MCF 10A (cell line): ENCODE results near the gene GNG14. TPM values are rescaled to one million over a fixed set of nuclear protein-coding genes. Genes with fewer than 3 reads are reported as not detected.
A peak's percentile ranks its signal among the peaks of the same experiment; 100 is the strongest.
"Not testable (repeated sequence)": the region's sequence is repeated elsewhere in the genome, so short reads cannot be mapped to it uniquely, and the experiment has no call there.

Experiments
- BruUV-seq: library from RNA; stranded (reverse); fragments of 400-500 nt; replicated peaks from 2 replicates; lab custom pipeline; 2021; lab: Mats Ljungman, UMichigan
- CTCF ChIA-PET: fragments of 300-600 bp; sonication (Branson Sonifier 250); formaldehyde crosslinking; extraction: SDS; loops from one replicate; lab custom pipeline; 2021; ENCODE audit warnings: antibody characterized with exemption, inconsistent platforms; lab: Yijun Ruan, JAX
- POLR2A ChIA-PET: fragments of 300-600, 350-650 bp; sonication (Branson Sonifier 250); formaldehyde crosslinking; extraction: SDS; loops from one replicate; lab custom pipeline; 2020; ENCODE audit warnings: antibody characterized with exemption, inconsistent platforms; lab: Yijun Ruan, JAX
- DNase-seq: peaks from one replicate; pipeline ENCODE4 v3.0.0-alpha.2; 2018; ENCODE audit not compliant: unreplicated experiment
- H3K27ac Mint-ChIP-seq: one replicate; pipeline ENCODE4 v1.8.0; 2022; ENCODE audit warnings: mild to moderate bottlenecking, low read depth, mixed read lengths; ENCODE audit not compliant: unreplicated experiment
- H3K27me3 Mint-ChIP-seq: one replicate; pipeline ENCODE4 v1.8.0; 2022; ENCODE audit warnings: mixed read lengths; ENCODE audit not compliant: insufficient read depth, unreplicated experiment
- H3K36me3 Mint-ChIP-seq: one replicate; pipeline ENCODE4 v1.8.0; 2022; ENCODE audit warnings: mild to moderate bottlenecking, moderate library complexity, mixed read lengths; ENCODE audit not compliant: insufficient read depth, unreplicated experiment
- H3K4me1 Mint-ChIP-seq: one replicate; pipeline ENCODE4 v1.8.0; 2022; ENCODE audit warnings: mixed read lengths; ENCODE audit not compliant: insufficient read depth, unreplicated experiment
- H3K4me3 Mint-ChIP-seq: one replicate; pipeline ENCODE4 v1.8.0; 2022; ENCODE audit warnings: mild to moderate bottlenecking, moderate library complexity, mixed read lengths; ENCODE audit not compliant: unreplicated experiment
- H3K9me3 Mint-ChIP-seq: one replicate; pipeline ENCODE4 v1.8.0; 2022; ENCODE audit warnings: mixed read lengths; ENCODE audit not compliant: unreplicated experiment
- CTCF ChIP-seq: fragments of 200-600 bp; IDR thresholded peaks from one replicate; pipeline ENCODE4 v1.8.0; 2022; ENCODE audit warnings: antibody characterized with exemption, mild to moderate bottlenecking; ENCODE audit not compliant: unreplicated experiment
- intact Hi-C: fragments of 100-400 bp; cut with micrococcal nuclease; formaldehyde crosslinking; loops from 2 replicates; pipeline ENCODE4 v1.14.1; 2022
- total RNA-seq: library from RNA; stranded (reverse); gene quantifications from 2 replicates; pipeline ENCODE4 v1.2.3, GENCODE V29; 2022

GNG14 gene
- total RNA-seq, 1 experiment from 2014 or later, result not detected

DNA sequence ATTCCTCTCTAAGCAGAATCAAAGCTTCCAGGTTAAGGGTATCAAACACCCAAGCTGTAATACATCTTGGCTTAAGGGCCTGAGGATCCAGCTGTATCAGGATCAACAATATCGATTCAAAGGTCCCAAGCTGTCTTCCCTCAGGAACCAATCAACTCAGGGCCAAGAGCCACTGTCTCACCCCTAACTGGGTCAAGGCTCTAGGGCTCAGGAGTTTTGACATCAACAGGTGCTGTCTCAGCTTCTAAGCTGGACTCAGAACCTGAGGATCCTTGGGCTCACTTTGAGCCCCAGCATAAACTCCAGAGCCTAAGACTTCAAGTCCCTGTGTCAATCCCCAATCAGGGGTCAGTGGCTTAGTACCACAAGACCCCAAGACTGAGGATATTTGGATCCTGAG lies 7.7 kb downstream of the GNG14 start:
- peaks cover 5% of the 10 kb centered on the region for H3K4me1 Mint-ChIP-seq
- peaks cover 54% of the 10 kb centered on the region for H3K36me3 Mint-ChIP-seq
- H3K27me3 Mint-ChIP-seq, result no peaks in the 10 kb centered on the region
- TF ChIP-seq CTCF, result no peak
- no peak overlapping the region for H3K27ac Mint-ChIP-seq
- intact Hi-C loops, result no loop called here
- no peak for DNase-seq
- CTCF ChIA-PET, result interaction anchor here (1.1 to 1.4 kb wide), 2 partner anchors 10 to 19 kb away, joined by 4 to 5 read pairs; no protein-coding TSS in a partner anchor
- no peaks in the 10 kb centered on the region for H3K9me3 Mint-ChIP-seq
- POLR2A ChIA-PET, result interaction anchor here (0.9 to 2.7 kb wide), 6 partner anchors 14 to 42 kb away, joined by 3 to 19 read pairs (median 6); partner anchors contain the start of genes DHPS and GET3
- H3K4me3 Mint-ChIP-seq, result peak overlapping the region; percentile 83
- no TSS peak for BruUV-seq

GRCh38 chr19:12695997-12696365 lies 8.2 kb downstream of the GNG14 start:
- CTCF ChIA-PET, result interaction anchor here (1.1 to 1.6 kb wide), 3 partner anchors 10 to 22 kb away, joined by 4 to 5 read pairs (median 4); no protein-coding TSS in a partner anchor
- H3K27ac Mint-ChIP-seq, result peak overlapping the region; percentile 75
- TF ChIP-seq CTCF, result no peak
- no peaks in the 10 kb centered on the region for H3K9me3 Mint-ChIP-seq
- H3K27me3 Mint-ChIP-seq, result no peaks in the 10 kb centered on the region
- no TSS peak for BruUV-seq
- peak overlapping the region; percentile 83 for H3K4me3 Mint-ChIP-seq
- no peak for DNase-seq
- peaks cover 5% of the 10 kb centered on the region for H3K4me1 Mint-ChIP-seq
- intact Hi-C loops, result loop anchor here (1.0 kb wide), 1 partner anchor 15 kb away; the partner anchor contains the start of gene DHPS
- H3K36me3 Mint-ChIP-seq, result peaks cover 58% of the 10 kb centered on the region
- POLR2A ChIA-PET, result interaction anchor here (0.7 to 2.7 kb wide), 13 partner anchors 9 to 104 kb away, joined by 3 to 25 read pairs (median 6); partner anchors contain the start of genes DHPS, GET3 and TNPO2

- H3K27ac Mint-ChIP-seq, result peak within 1 kb of the TSS; percentile 75
- peaks cover 56% of the 10 kb centered on the region for H3K36me3 Mint-ChIP-seq
- TF ChIP-seq CTCF, result no peak
- H3K4me3 Mint-ChIP-seq, result peak within 1 kb of the TSS; percentile 83
- H3K9me3 Mint-ChIP-seq, result no peaks in the 10 kb centered on the region
- POLR2A ChIA-PET, result interaction anchor here (0.7 to 2.7 kb wide), 17 partner anchors 9 to 104 kb away, joined by 3 to 25 read pairs (median 5); partner anchors contain the start of genes DHPS, GET3, TNPO2 and ZNF490
- CTCF ChIA-PET, result interaction anchor here (0.5 to 1.6 kb wide), 3 partner anchors 21 to 98 kb away, joined by 3 to 4 read pairs (median 3); no protein-coding TSS in a partner anchor
- intact Hi-C loops, result loop anchor here (1.0 kb wide), 1 partner anchor 15 kb away; the partner anchor contains the start of gene DHPS
- H3K4me1 Mint-ChIP-seq, result peaks cover 5% of the 10 kb centered on the region
- DNase-seq, result peak; percentile 93
- no peaks in the 10 kb centered on the region for H3K27me3 Mint-ChIP-seq
- BruUV-seq, result TSS peak; percentile 94
Measured at GRCh38 chr19:12696366-12697335, 8.9 kb downstream of the GNG14 start, which contains the start of gene FBXW9. TSS of gene FBXW9 (minus strand) at chr19:12696631. CDS start at chr19:12696581, 50 bp downstream.

GRCh38 chr19:12697425-12697824 lies 9.6 kb downstream of the GNG14 start:
- H3K4me3 Mint-ChIP-seq, result peak overlapping the region; percentile 83
- H3K9me3 Mint-ChIP-seq, intact Hi-C loops, H3K27ac Mint-ChIP-seq, H3K4me1 Mint-ChIP-seq, BruUV-seq, DNase-seq, H3K27me3 Mint-ChIP-seq: not testable (repeated sequence)
- ChIA-PET CTCF (interaction anchor here (0.5 to 1.6 kb wide), 5 partner anchors 20 to 98 kb away, joined by 3 to 6 read pairs (median 3); no protein-coding TSS in a partner anchor), POLR2A (interaction anchor here (0.7 to 2.7 kb wide), 13 partner anchors 8 to 104 kb away, joined by 3 to 25 read pairs (median 6); partner anchors contain the start of genes DHPS, GET3, TNPO2 and ZNF490)
- H3K36me3 Mint-ChIP-seq, result peaks cover 55% of the 10 kb centered on the region
